ENCODE results near the gene P2RY14. TPM values are rescaled to one million over a fixed set of nuclear protein-coding genes. Genes with fewer than 3 reads are reported as not detected.

Gene P2RY14
- total RNA-seq, 2 donors from 2014 or later: 1.4 to 5.3 TPM

DNA sequence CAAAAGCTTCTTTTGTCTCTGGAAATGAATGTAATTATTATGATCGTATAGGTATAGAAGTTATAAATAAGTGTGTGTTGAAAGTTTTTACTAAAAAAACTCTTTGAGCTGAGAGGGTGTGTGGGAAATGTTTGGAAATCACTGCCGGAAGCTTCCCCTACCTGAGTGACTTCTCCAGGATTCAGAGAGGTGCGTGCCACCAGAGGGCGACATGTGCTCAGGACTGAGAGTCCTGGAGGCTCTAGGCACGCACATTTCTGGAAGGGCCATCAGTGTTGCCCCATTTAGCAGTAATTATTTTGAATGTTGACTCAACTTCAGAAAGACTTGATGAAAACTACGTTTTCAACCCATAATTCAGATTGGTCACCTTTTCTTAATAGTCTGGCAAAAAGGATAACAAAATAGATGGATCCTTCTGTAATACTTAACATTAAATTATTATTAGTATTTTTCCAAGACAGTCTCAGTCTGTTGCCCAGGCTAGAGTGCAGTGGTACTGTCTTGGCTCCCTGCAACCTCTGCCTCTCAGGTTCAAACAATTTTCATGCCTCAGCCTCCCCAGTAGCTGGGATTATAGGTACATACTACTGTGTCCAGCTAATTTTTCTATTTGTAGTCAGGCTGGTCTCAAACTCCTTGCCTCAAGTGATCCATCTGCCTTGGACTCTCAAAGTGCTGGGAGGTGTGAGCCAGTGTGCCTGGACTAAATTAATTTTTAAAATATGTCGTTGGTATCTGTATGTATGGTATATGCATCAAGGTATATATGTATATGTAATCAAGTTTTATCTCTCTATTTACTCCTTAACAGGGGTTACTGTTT is 109.9 kb downstream of the P2RY14 start:
- DNase-seq (ENCODE audit: low spot score): peak; percentile 95
- intact Hi-C loops (cut with DNase I): loop anchor here (1.0 to 5.0 kb wide), 2 partner anchors 110 to 114 kb away; partner anchors contain the start of gene P2RY14 (in 1 of the 2)

- intact Hi-C loops (cut with DNase I): loop anchor here in 1 of 2 donors (5.0 kb wide), 1 partner anchor 116 kb away; no protein-coding TSS in a partner anchor
- no peak for DNase-seq (ENCODE audit: low spot score)
These were observed 112.2 kb downstream of the P2RY14 start for GRCh38 chr3:151166161-151166560.

DNA sequence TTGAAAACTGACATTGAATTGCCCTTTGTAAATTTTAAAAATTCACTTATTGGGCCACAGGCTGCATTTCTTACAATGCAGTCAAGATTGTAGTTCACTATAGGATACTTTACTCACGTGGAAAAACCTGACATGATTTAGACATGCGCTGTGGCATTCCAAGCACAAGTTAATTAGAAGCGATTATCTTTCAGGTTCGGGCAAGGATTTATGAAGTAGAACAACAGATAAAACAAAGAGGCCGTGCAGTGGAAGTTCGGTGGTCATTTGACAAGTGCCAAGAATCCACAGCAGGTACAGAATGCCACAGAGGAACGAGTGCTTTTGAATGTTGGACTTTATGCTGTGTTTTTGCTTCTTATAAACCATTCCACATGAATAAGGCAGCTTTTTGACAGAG is 113.1 kb downstream of the P2RY14 start:
- intact Hi-C loops (cut with DNase I): loop anchor here in 1 of 2 donors (5.0 kb wide), 1 partner anchor 117 kb away; no protein-coding TSS in a partner anchor
- no peak for DNase-seq (ENCODE audit: low spot score)

Other genes with a start within 250 kb of the P2RY14 start
- gene MED12L, start 192.9 kb downstream of the P2RY14 start, total RNA-seq: under 1 TPM; 0.60 to 1.00 TPM
- 1 to 10 TPM in 1 of 2 donors, under 1 TPM in 1; 0.83 to 1.4 TPM for gene GPR171, start 75.3 kb downstream of the P2RY14 start, total RNA-seq
- gene GPR87, start 38.3 kb upstream of the P2RY14 start, total RNA-seq: not detected
- 1 to 10 TPM; 1.4 to 2.7 TPM for gene P2RY13, start 51.0 kb upstream of the P2RY14 start, total RNA-seq
- gene P2RY12, start 106.2 kb upstream of the P2RY14 start, total RNA-seq: 1 to 10 TPM; 3.1 to 3.7 TPM
- 1 to 10 TPM; 2.2 to 5.7 TPM for gene IGSF10, start 182.5 kb upstream of the P2RY14 start, total RNA-seq

Data from posterior vena cava (tissue), 2 donors.